Astrocyte of the cerebellum (primary cell): Measurements from ENCODE around the gene ARTN.

Source experiments
- DNase-seq: peaks from one replicate; pipeline ENCODE4 v3.0.0-alpha.2; 2011; ENCODE audit warnings: low read depth
- H3K4me3 ChIP-seq: 2 replicates; pipeline ENCODE4 v1.5.1; 2011; ENCODE audit warnings: mild to moderate bottlenecking, low read depth, low read length, moderate library complexity
- CTCF ChIP-seq: IDR thresholded peaks from 2 replicates; pipeline ENCODE4 v1.5.1; 2012; ENCODE audit warnings: low read length, low read depth, moderate library complexity, mild to moderate bottlenecking; ENCODE audit errors: missing control alignments
- in situ Hi-C: cut with HindIII; loops from 2 replicates; pipeline ENCODE4 v1.10.0; 2017; ENCODE audit warnings: low sequenced_read_pairs

ARTN gene

GRCh38 chr1:43910343-43910742, 23.3 kb upstream of the ARTN start:
- in situ Hi-C loops = no loop called here
- DNase-seq = no peak
- no peak overlapping the region for H3K4me3 ChIP-seq
- TF ChIP-seq CTCF = no peak

- no peak overlapping the region for H3K4me3 ChIP-seq
- in situ Hi-C loops = no loop called here
- peak; percentile 60 for DNase-seq
- TF ChIP-seq CTCF = no peak
These were observed 21.0 kb upstream of the ARTN start for GRCh38 chr1:43912607-43913006.

DNA sequence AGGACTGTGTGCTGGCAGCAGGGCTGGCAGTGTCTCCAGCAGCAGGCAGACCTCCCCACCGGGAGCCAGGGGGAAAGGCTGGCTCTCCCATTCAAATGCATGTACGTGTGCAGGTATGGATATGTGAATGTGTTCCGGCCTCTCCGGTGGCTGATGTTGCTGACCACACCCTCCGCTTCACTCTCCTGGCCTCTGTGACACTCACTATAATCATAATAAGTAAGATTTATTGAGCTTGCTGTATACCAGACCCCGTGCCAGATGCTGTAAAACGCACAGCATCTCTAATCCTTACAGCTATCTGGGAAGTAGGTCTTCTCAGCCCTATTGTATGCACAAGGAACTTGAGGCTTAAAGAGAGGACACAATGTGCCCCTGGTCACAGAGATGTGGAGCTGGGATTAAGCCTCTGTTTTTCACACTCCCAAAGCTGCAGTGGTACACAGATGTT, 20.5 kb upstream of the ARTN start:
- no peak for DNase-seq
- no peak for TF ChIP-seq CTCF
- no peak overlapping the region for H3K4me3 ChIP-seq
- in situ Hi-C loops = no loop called here

DNA sequence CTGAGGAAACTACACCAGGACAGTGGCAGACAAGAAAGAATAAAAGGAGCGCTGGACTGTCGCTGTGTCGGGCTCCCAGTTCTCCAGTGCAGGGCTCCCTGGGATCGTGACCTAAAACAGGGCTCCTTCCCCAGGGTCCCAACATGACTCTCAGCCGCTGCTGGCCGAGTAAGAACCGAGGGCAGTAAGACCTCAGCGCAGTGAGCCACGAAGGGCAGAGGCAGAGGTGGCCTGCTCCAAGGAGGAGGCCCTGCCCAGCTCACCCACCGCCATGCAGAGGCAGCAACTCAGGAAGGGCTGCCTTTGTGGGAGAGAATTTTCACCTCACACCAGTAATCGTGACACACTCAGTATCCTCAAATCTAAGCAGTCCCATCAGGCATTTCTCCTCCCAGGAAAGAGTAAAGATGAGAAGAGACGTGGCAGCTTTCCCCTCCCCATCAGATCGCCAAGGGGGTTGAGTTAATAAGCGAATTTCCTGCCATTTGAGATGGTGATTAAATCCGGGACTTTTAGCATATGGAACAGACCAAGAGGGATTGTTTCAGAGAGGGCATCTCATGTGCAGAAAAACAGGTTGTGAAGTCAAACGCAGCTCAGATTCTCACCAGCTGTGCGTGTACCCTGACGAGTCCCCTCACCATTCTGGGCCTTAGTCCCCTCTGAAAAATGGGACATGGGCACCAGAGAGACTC, 19.8 kb upstream of the ARTN start:
- H3K4me3 ChIP-seq = no peak overlapping the region
- no peak for TF ChIP-seq CTCF
- DNase-seq = no peak
- in situ Hi-C loops = no loop called here

DNA sequence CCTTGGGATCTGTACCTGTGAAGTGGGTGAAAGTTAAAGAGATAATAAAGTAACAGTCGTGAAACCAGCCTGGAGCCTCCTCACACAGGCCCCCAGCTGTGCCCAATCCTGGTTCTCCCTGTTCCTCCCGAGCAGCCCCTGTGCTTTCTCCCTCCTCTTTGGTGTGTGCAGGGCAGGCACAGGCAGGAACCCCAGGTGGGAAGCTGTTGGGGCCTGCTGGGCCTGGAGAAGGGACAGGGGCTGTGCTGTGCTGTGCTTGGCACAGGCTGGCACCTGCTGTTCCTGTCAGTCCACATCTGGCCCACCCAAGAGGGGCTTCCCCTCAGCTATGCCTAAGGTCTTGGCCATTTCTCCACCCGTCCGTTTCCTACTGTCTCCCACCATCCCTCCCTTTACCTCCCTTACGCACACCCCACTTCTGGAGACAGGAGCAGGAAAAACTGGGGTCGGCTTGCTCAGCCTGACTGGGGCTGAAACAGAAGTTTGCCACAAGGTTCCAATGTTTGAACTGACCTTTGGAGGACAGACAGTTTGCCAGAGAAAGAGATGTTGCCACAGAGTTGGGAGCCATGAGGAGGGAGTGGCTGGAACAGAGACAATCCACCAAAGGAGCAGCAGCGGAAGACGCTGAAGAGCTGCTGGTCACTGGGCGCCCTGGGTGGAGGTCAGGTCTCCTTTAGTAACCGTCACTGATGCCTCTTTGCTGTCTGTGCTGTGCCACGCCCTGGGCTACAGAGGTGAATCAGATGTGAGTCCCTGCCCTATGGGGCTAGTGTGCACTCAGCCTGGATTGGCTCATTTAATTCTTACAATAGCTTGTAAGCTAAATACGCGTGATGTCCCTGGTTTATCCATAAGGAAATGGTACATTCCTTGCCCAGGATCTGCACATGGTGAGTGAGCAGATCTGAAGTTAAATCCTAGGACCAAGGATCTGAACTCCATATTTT, 18.8 kb upstream of the ARTN start:
- in situ Hi-C loops = no loop called here
- no peak overlapping the region for H3K4me3 ChIP-seq
- no peak for DNase-seq
- no peak for TF ChIP-seq CTCF

GRCh38 chr1:43919906-43920305, 13.7 kb upstream of the ARTN start:
- no peak overlapping the region for H3K4me3 ChIP-seq
- in situ Hi-C loops = no loop called here
- TF ChIP-seq CTCF = no peak
- no peak for DNase-seq
